NT2/D1 (cell line): Measurements from ENCODE around the gene GRM7.

Experiments
- SUZ12 ChIP-seq: IDR thresholded peaks from 2 replicates; pipeline ENCODE4 v1.6.1; 2011; ENCODE audit not compliant: insufficient read length, insufficient read depth; ENCODE audit errors: extremely low read depth
- YY1 ChIP-seq: IDR thresholded peaks from 2 replicates; pipeline ENCODE4 v1.6.1; 2011; ENCODE audit not compliant: insufficient read length, insufficient read depth
- ZNF274 ChIP-seq: IDR thresholded peaks from 2 replicates; pipeline ENCODE4 v1.6.1; 2011; ENCODE audit warnings: mild to moderate bottlenecking, low read depth, low read length

DNA sequence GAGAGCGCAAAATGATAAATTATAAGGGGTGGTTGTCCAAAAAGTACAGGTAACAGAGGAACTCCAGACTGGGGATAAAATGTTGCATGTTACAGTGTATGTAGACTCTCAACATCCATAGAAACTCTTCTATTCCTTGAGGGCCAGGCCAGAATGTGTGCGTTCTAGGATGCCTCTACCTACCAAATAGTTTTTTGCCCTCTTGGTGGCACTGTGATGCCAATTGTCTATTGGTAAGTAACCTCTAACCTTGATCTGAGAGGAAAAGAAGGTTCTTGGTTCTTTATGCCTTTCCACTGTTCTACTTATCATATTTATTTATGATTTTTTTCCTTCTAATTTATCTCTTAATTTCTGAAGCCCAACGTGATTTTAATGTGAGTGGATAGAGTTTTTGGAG, 424.6 kb downstream of the GRM7 start:
- TF ChIP-seq YY1 (no peak), ZNF274 (no peak), SUZ12 (no peak)
